CD4-positive, alpha-beta T cell (primary cell): ENCODE measurements around the gene SZT2. TPM values are rescaled to one million over a fixed set of nuclear protein-coding genes. Genes with fewer than 3 reads are reported as not detected.

Experiments
- ATAC-seq: fragments of 200-7000 bp; cut with Tn5 transposase; one replicate; pipeline ENCODE4 v1.10.0; 2022; ENCODE audit warnings: mild to moderate bottlenecking; ENCODE audit not compliant: poor library complexity
- CTCF ChIA-PET: fragments of 350-600 bp; sonication (Branson Sonifier 250); formaldehyde crosslinking; loops from one replicate; lab custom pipeline; 2021; ENCODE audit warnings: antibody characterized with exemption, inconsistent platforms; lab: Charles Lee
- POLR2A ChIA-PET: fragments of 350-600 bp; sonication (Branson Sonifier 250); formaldehyde crosslinking; loops from one replicate; lab custom pipeline; 2021; ENCODE audit warnings: antibody characterized with exemption, inconsistent platforms; lab: Charles Lee
- DNase-seq, 14 experiments: peaks; one replicate each; pipeline ENCODE4 v3.0.0-alpha.2; 2013 to 2020; ENCODE audit warnings: mixed read lengths in 2 of 14
- H3K27ac ChIP-seq, 2 donors: one replicate each; pipeline versions ENCODE4 v1.5.1 to v1.7.0; 2013; ENCODE audit warnings: low read length in 2 of 2, low read depth in 1 of 2, mild to moderate bottlenecking in 1 of 2
- H3K27me3 ChIP-seq, 2 experiments: 1 replicate in 1 of 2; 2 replicates in 1 of 2; pipeline versions ENCODE4 v1.6.1 to v1.7.0; 2013; ENCODE audit warnings: low read length in 2 of 2, control low read depth in 1 of 2, mild to moderate bottlenecking in 1 of 2, moderate library complexity in 1 of 2; ENCODE audit not compliant: insufficient read depth in 2 of 2, control insufficient read depth in 1 of 2
- H3K36me3 ChIP-seq: one replicate; pipeline ENCODE4 v1.6.1; 2013; ENCODE audit warnings: low read length, control low read depth; ENCODE audit not compliant: insufficient read depth
- H3K4me1 ChIP-seq: one replicate; pipeline ENCODE4 v1.6.1; 2013; ENCODE audit warnings: low read length, control low read depth; ENCODE audit not compliant: insufficient read depth
- H3K4me3 ChIP-seq: one replicate; pipeline ENCODE4 v1.5.1; 2013; ENCODE audit warnings: mild to moderate bottlenecking, low read length, moderate library complexity
- H3K9me3 ChIP-seq, 2 experiments: 1 replicate in 1 of 2; 2 replicates in 1 of 2; pipeline versions ENCODE4 v1.6.1 to v1.7.0; 2013; ENCODE audit warnings: low read length in 2 of 2, mild to moderate bottlenecking in 2 of 2, control low read depth in 1 of 2, moderate library complexity in 1 of 2; ENCODE audit not compliant: control insufficient read depth in 1 of 2, insufficient read depth in 1 of 2
- H3K27ac Mint-ChIP-seq: one replicate; pipeline ENCODE4 v1.8.0; 2020; ENCODE audit warnings: mixed read lengths
- H3K27me3 Mint-ChIP-seq: one replicate; pipeline ENCODE4 v1.8.0; 2021; ENCODE audit warnings: mixed read lengths
- H3K36me3 Mint-ChIP-seq: one replicate; pipeline ENCODE4 v1.8.0; 2021; ENCODE audit warnings: low read depth, mixed read lengths
- H3K4me1 Mint-ChIP-seq: one replicate; pipeline ENCODE4 v1.8.0; 2021; ENCODE audit warnings: low read depth, mixed read lengths
- H3K4me3 Mint-ChIP-seq: one replicate; pipeline ENCODE4 v1.8.0; 2020; ENCODE audit warnings: mild to moderate bottlenecking, mixed read lengths
- H3K9me3 Mint-ChIP-seq: one replicate; pipeline ENCODE4 v1.8.0; 2020; ENCODE audit warnings: mixed read lengths
- CTCF ChIP-seq: fragments of 200-600 bp; IDR thresholded peaks from one replicate; pipeline ENCODE4 v1.8.0; 2022; ENCODE audit warnings: antibody characterized with exemption, mild to moderate bottlenecking
- intact Hi-C, 2 experiments: fragments of 100-400 bp; cut with DNase I in 1 of 2; cut with micrococcal nuclease in 1 of 2; formaldehyde crosslinking; loops; one replicate each; pipeline versions ENCODE4 v1.15.1 to v1.9.0; 2023 to 2025; cut with DNase I, micrococcal nuclease
- total RNA-seq, 174 experiments: library from RNA in 2 of 174; stranded (reverse) in 2 of 174; gene quantifications; one replicate each; pipeline ENCODE4 v1.2.3 and lab custom pipeline; 2021 to 2026

Gene SZT2
- total RNA-seq, 2 experiments from 2014 or later: 69.7 to 72.5 TPM

- no peaks in the 10 kb centered on the region for H3K27me3 Mint-ChIP-seq
- Histone ChIP-seq H3K4me1 (no peaks in the 10 kb centered on the region), H3K4me3 (no peak overlapping the region), H3K27ac (no peak overlapping the region), H3K27me3 (no peaks in the 10 kb centered on the region), H3K36me3 (peaks cover 91% of the 10 kb centered on the region), H3K9me3 (no peaks in the 10 kb centered on the region)
- peaks cover 93% of the 10 kb centered on the region for H3K36me3 Mint-ChIP-seq
- H3K4me3 Mint-ChIP-seq: no peak overlapping the region
- no peak for TF ChIP-seq CTCF
- no peak for ATAC-seq
- DNase-seq: no peak
- ChIA-PET CTCF (no interaction called here), POLR2A (no interaction called here)
- no peaks in the 10 kb centered on the region for H3K9me3 Mint-ChIP-seq
- no peak overlapping the region for H3K27ac Mint-ChIP-seq
- H3K4me1 Mint-ChIP-seq: no peaks in the 10 kb centered on the region
- intact Hi-C loops: no loop called here
These were observed 56.7 kb downstream of the SZT2 start for GRCh38 chr1:43446388-43446740.

DNA sequence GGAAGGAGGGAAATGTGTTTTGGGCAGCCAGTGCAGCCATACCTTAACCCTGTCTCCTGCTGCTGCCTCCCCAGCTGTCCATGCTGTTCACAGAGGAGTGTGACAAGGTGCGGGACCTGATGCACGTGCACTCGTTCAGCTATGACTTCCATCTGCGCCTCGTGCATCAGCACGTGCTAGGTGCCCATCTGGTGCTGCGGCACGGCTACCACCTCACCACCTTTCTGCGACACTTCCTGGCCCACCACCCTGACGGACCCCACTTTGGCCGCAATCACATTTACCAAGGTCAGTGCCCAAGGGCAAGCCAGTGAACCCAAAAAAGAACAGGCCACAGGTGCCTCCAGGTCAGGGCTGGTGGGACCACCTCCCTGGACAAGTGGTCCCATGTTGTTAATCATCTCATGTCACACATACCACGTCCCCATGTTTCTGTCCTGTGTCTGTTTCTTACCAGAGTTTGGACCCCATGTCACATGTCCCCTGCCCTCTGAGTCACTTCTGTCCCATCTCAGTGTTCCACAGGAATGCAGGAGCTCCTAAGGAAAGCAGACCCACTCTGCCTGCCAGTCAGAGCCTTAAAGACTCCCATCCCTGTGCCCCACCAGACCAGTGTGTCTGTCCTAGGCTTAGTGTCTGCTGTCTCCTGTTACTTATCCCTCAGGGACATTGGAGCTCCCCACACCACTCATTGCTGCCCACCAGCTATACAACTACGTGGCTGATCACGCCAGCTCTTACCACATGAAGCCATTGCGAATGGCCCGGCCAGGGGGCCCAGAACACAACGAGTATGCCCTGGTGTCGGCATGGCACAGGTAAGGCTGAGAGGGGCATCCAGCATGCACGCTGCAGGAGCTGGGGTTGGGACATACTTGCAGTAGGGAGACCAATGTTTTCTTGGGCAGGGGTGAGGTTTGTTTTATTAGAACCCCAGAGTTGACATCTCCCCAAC is 57.5 kb downstream of the SZT2 start:
- no peaks in the 10 kb centered on the region for H3K9me3 Mint-ChIP-seq
- no peaks in the 10 kb centered on the region for H3K4me1 ChIP-seq
- no peaks in the 10 kb centered on the region for H3K9me3 ChIP-seq
- H3K27ac ChIP-seq: no peak overlapping the region
- H3K27ac Mint-ChIP-seq: peak overlapping the region; percentile 20
- no peaks in the 10 kb centered on the region for H3K27me3 ChIP-seq
- H3K36me3 ChIP-seq: peaks cover 89% of the 10 kb centered on the region
- H3K4me3 ChIP-seq: no peak overlapping the region
- intact Hi-C loops: no loop called here
- H3K4me3 Mint-ChIP-seq: no peak overlapping the region
- H3K27me3 Mint-ChIP-seq: no peaks in the 10 kb centered on the region
- no peaks in the 10 kb centered on the region for H3K4me1 Mint-ChIP-seq
- TF ChIP-seq CTCF: no peak
- POLR2A ChIA-PET: interaction anchor here (1.9 kb wide), 1 partner anchor 8 kb away, joined by 5 read pairs; no protein-coding TSS in a partner anchor
- no peak for ATAC-seq
- CTCF ChIA-PET: no interaction called here
- H3K36me3 Mint-ChIP-seq: peaks cover 92% of the 10 kb centered on the region
- DNase-seq: peak in 1 of 14 experiments; percentile 9

- peak in 1 of 14 experiments; percentile 12 for DNase-seq
- CTCF ChIA-PET: no interaction called here
- H3K4me1 ChIP-seq: peaks cover 4% of the 10 kb centered on the region
- H3K27me3 ChIP-seq: no peaks in the 10 kb centered on the region
- Mint-ChIP-seq H3K27ac (no peak overlapping the region), H3K9me3 (no peaks in the 10 kb centered on the region), H3K27me3 (no peaks in the 10 kb centered on the region), H3K4me3 (no peak overlapping the region), H3K4me1 (peaks cover 7% of the 10 kb centered on the region), H3K36me3 (peaks cover 86% of the 10 kb centered on the region)
- peaks cover 79% of the 10 kb centered on the region for H3K36me3 ChIP-seq
- TF ChIP-seq CTCF: no peak
- ATAC-seq: no peak
- intact Hi-C loops: no loop called here
- POLR2A ChIA-PET: interaction anchor here (1.9 kb wide), 1 partner anchor 9 kb away, joined by 5 read pairs; no protein-coding TSS in a partner anchor
- H3K27ac ChIP-seq: no peak overlapping the region
- H3K9me3 ChIP-seq: no peaks in the 10 kb centered on the region
- H3K4me3 ChIP-seq: no peak overlapping the region
These were observed 58.4 kb downstream of the SZT2 start for GRCh38 chr1:43447891-43448708.
